Hematopoietic multipotent progenitor cell (in vitro differentiated cells): Measurements from ENCODE around the gene INSRR. TPM values are rescaled to one million over a fixed set of nuclear protein-coding genes. Genes with fewer than 3 reads are reported as not detected.

Experiments
- DNase-seq, 3 donors: peaks; one replicate each; pipeline ENCODE4 v3.0.0-alpha.2; 2011 to 2015; ENCODE audit warnings: low read depth in 2 of 3, low spot score in 2 of 3
- total RNA-seq: library from RNA; depleted of rRNA; stranded (reverse); fragments of >200 nt; gene quantifications from one replicate; pipeline ENCODE4 v1.2.3, GENCODE V29; 2012

The INSRR gene
- total RNA-seq, 1 donor, result under 0.01 TPM

- DNase-seq, result peak in 2 of 3 donors; percentile 72 to 79
These were observed 36.0 kb upstream of the INSRR start for GRCh38 chr1:156894711-156895454.

GRCh38 chr1:156894001-156894400, 35.1 kb upstream of the INSRR start:
- no peak for DNase-seq

- DNase-seq, result peak in 1 of 3 donors; percentile 22
These were observed 34.4 kb upstream of the INSRR start, which contains the start of gene PEAR1 for GRCh38 chr1:156893048-156893953. PEAR1 (plus strand) TSS chr1:156893718; CDS start chr1:156903927, 10,209 bp downstream.

GRCh38 chr1:156892190-156893047, 33.5 kb upstream of the INSRR start:
- DNase-seq, result peak; percentile 65 to 92 (median 91)

GRCh38 chr1:156889802-156890580, 31.1 kb upstream of the INSRR start:
- DNase-seq, result peak; percentile 33 to 72 (median 64)

GRCh38 chr1:156887734-156888133, 28.8 kb upstream of the INSRR start:
- no peak for DNase-seq

GRCh38 chr1:156887317-156887716, 28.4 kb upstream of the INSRR start:
- DNase-seq, result no peak

GRCh38 chr1:156886583-156887281, 27.8 kb upstream of the INSRR start:
- DNase-seq, result no peak

GRCh38 chr1:156885880-156886355, 27.0 kb upstream of the INSRR start:
- no peak for DNase-seq

GRCh38 chr1:156885314-156885713, 26.4 kb upstream of the INSRR start:
- no peak for DNase-seq

GRCh38 chr1:156884560-156885184, 25.8 kb upstream of the INSRR start:
- DNase-seq, result no peak

GRCh38 chr1:156883919-156884318, 25.0 kb upstream of the INSRR start:
- no peak for DNase-seq

GRCh38 chr1:156882543-156882942, 23.6 kb upstream of the INSRR start:
- DNase-seq, result no peak

GRCh38 chr1:156881663-156882062, 22.7 kb upstream of the INSRR start:
- no peak for DNase-seq

GRCh38 chr1:156881101-156881500, 22.2 kb upstream of the INSRR start:
- DNase-seq, result no peak

GRCh38 chr1:156880473-156880872, 21.6 kb upstream of the INSRR start:
- DNase-seq, result no peak

GRCh38 chr1:156879876-156880275, 21.0 kb upstream of the INSRR start:
- DNase-seq, result no peak

- DNase-seq, result no peak
These were observed 18.7 kb upstream of the INSRR start for GRCh38 chr1:156877433-156878170.
